ENCODE data around the gene ATP11A.

DNA sequence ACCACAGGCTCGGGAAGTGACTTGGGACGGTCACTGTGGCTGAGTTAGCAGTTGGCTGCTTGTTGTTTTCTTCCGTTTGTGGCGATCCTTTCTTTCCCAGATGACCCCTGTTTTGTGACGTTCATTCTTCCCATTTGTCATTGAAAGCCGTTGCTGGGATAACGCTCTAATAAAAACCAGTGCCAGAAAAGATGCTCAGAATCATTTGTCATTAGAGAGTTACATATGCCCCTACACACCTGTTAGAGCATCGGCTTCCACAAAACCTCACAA, 239.9 kb downstream of the ATP11A start:
- TF ChIP-seq, protein P1, sequence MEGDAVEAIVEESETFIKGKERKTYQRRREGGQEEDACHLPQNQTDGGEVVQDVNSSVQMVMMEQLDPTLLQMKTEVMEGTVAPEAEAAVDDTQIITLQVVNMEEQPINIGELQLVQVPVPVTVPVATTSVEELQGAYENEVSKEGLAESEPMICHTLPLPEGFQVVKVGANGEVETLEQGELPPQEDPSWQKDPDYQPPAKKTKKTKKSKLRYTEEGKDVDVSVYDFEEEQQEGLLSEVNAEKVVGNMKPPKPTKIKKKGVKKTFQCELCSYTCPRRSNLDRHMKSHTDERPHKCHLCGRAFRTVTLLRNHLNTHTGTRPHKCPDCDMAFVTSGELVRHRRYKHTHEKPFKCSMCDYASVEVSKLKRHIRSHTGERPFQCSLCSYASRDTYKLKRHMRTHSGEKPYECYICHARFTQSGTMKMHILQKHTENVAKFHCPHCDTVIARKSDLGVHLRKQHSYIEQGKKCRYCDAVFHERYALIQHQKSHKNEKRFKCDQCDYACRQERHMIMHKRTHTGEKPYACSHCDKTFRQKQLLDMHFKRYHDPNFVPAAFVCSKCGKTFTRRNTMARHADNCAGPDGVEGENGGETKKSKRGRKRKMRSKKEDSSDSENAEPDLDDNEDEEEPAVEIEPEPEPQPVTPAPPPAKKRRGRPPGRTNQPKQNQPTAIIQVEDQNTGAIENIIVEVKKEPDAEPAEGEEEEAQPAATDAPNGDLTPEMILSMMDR (tag by site-specific recombination; IDR thresholded peaks at IDR 0.05), result no peak
- no peak for TF ChIP-seq KLF1 (tag by site-specific recombination; IDR thresholded peaks at IDR 0.05)
- TF ChIP-seq ZNF19 (tag by site-specific recombination; IDR thresholded peaks at IDR 0.05; ENCODE audit: low read depth), result no peak
- TF ChIP-seq HOXA7 (CRISPR knock-in tag; IDR thresholded peaks at IDR 0.05; ENCODE audit: borderline replicate concordance), result no peak
- TF ChIP-seq, protein P2, sequence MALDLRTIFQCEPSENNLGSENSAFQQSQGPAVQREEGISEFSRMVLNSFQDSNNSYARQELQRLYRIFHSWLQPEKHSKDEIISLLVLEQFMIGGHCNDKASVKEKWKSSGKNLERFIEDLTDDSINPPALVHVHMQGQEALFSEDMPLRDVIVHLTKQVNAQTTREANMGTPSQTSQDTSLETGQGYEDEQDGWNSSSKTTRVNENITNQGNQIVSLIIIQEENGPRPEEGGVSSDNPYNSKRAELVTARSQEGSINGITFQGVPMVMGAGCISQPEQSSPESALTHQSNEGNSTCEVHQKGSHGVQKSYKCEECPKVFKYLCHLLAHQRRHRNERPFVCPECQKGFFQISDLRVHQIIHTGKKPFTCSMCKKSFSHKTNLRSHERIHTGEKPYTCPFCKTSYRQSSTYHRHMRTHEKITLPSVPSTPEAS (tag by site-specific recombination; IDR thresholded peaks at IDR 0.05), result no peak
- no peak for TF ChIP-seq ZBTB1 (tag by site-specific recombination; IDR thresholded peaks at IDR 0.05)
- TF ChIP-seq ZNF202 (tag by site-specific recombination; IDR thresholded peaks at IDR 0.05; ENCODE audit: borderline replicate concordance), result no peak
- no peak for TF ChIP-seq ZNF629 (tag by site-specific recombination; IDR thresholded peaks at IDR 0.05)
- TF ChIP-seq ZNF146 (tag by site-specific recombination; IDR thresholded peaks at IDR 0.05), result no peak

All from HEK293 (cell line).